Measurements from ENCODE around the gene TMEM213. TPM values are rescaled to one million over a fixed set of nuclear protein-coding genes. Genes with fewer than 3 reads are reported as not detected.

TMEM213 gene
- total RNA-seq, 1 experiment from 2014 or later, result not detected

GRCh38 chr7:138835087-138835486, 37.3 kb downstream of the TMEM213 start:
- DNase-seq (ENCODE audit: extremely low read depth, low read depth), result no peak

GRCh38 chr7:138837627-138838026, 39.8 kb downstream of the TMEM213 start:
- DNase-seq (ENCODE audit: extremely low read depth, low read depth), result no peak

DNA sequence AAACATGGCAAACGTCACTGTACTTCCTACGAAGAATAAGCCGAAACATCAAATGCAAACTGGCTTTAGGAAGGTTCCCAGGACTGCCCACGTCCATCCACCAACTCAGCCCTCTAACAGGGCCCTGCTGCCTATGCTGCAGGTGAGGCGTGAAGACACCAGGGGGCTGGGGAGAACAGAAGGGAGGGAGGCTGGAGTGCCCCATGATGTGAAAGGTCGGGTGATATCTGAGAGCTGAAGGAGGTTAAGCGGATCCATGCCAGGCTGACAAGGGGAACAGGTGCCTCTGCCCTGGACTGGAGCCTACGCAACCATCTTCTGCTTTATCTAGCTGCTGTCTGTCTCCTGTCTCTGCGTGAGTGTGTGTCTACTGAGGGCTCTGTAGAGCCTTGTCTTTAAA, 40.4 kb downstream of the TMEM213 start:
- no peak for DNase-seq (ENCODE audit: extremely low read depth, low read depth)

- DNase-seq (ENCODE audit: extremely low read depth, low read depth), result no peak
These were observed 44.3 kb downstream of the TMEM213 start for GRCh38 chr7:138842111-138842510.

DNA sequence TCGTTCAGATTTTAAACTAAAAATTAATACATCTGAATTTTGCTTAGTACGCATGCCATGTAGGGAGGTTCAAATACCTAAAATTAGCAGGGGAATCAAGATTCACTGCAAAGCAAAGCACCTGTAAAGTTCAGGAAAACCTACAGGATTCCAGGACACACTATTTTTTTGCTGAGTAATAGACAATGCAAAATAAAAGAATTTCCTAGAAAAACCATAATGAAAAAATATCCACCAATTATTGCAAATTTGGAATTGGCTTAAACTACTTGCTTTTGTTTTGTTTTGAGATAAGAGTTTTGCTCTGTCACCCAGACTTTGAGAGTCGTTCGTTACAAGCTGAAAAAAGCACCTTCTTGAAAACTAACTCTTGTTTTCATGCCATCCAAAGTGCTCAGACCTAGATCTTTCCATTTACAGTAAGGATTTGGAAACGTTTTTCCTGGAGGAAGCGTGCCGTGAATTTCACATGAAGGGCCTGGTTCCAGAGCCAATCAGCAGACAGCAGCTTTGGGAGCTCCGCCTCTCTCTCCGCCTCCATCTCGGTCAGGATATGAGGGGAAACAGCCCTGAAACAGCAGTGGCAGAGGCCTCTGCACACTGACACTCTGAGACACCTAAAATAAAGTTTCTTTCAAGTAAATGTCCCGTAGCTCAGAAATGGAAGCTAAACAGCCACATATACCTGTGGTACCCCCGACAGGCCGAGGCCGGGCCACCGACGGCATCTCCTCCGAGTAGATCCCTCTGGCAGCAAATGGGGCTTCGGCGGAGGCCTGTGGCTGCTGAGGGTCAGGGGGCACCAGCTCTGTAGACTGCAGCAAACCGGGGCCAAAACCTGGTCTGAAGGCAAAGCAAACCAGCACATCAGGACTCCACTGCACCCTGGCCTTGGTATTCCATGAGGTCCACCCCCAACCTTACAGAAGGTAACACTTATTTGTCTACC, 46.1 kb downstream of the TMEM213 start:
- no peak for DNase-seq (ENCODE audit: extremely low read depth, low read depth)

DNA sequence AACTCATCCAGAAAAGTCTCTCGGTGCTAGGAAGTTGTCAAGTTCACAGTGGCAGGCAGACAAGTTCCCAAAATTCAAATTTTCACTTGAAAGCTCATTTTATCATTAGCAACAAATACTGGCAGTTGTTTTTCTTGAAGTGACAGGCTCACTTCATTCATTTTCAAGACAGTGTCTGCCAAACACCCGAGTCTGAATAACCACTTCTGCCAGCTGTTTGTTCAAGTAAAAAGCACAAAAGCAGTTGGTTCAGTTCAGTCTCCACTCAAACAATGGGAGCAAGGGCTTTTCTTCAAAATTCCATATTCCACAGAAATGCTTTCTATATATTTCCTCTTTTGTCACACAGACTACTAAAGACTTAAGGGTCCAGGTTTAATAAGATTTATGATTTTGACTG, 47.9 kb downstream of the TMEM213 start:
- no peak for DNase-seq (ENCODE audit: extremely low read depth, low read depth)

- peak; percentile 19 for DNase-seq (ENCODE audit: extremely low read depth, low read depth)
These were observed 50.5 kb downstream of the TMEM213 start for GRCh38 chr7:138848056-138848980.

- no peak for DNase-seq (ENCODE audit: extremely low read depth, low read depth)
These were observed 51.9 kb downstream of the TMEM213 start for GRCh38 chr7:138849701-138850100.

DNA sequence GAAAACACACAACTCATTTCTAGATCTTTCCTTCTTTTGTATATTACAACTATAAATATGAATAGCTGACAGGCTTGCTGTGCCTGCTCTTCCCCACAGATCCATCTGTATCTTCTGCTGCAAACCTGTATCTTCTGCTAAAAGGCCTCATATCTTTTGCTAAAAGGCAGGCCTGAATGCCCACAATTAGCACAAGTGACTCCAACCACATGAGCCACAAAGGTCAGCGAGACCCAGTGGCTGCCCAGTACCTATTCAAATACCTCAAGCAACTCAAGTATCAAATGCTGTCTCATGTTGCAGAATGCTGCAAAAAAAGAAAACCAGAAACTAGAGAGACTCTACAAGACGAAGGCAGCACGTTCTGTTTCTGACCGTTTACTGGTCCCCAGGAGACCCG, 54.7 kb downstream of the TMEM213 start:
- DNase-seq (ENCODE audit: extremely low read depth, low read depth), result no peak

DNA sequence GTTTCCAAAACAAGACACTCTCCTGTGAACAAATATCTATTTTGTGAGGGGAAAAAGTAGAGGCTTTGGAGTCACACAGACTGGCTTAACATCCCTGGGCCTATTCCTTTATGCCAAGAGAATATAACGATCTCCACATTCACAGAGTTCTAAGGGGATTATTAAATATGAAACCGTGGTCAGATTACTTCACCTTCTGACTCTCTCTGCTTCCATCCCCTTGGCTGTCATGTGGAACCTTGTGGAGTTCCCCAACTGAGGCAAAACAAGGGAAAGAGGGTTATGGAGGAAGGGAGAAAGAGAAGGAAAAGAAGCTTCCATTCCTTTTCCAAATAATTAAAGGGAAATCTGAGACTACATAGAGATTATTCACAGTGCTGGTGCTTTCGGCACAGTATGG, 55.7 kb downstream of the TMEM213 start:
- no peak for DNase-seq (ENCODE audit: extremely low read depth, low read depth)

- DNase-seq (ENCODE audit: extremely low read depth, low read depth), result no peak
These were observed 56.4 kb downstream of the TMEM213 start for GRCh38 chr7:138854115-138854645.

GRCh38 chr7:138857728-138858127, 59.9 kb downstream of the TMEM213 start:
- no peak for DNase-seq (ENCODE audit: extremely low read depth, low read depth)

GRCh38 chr7:138861051-138861450, 63.3 kb downstream of the TMEM213 start:
- DNase-seq (ENCODE audit: extremely low read depth, low read depth), result no peak

DNA sequence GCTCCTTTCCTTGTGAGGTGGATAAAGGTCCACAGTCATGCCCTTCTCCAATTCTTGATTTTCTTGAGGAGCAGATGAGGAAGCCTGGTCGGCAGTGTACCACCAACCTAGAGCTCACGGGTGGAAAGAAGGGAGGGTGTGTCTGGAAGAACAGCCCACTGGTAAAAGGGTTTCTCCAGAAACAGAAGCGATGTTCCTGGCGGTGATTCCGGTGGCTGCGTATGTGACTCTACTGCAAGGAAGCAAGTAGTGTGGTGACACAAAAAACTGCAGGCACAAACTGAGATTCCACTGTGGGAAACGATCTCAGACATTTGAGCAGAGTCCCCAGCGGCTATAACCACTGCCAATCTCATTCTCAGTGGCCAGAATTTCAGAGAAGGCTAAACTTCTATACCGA, 66.1 kb downstream of the TMEM213 start:
- no peak for DNase-seq (ENCODE audit: extremely low read depth, low read depth)

GRCh38 chr7:138864667-138865066, 66.9 kb downstream of the TMEM213 start:
- DNase-seq (ENCODE audit: extremely low read depth, low read depth), result peak; percentile 63

- DNase-seq (ENCODE audit: extremely low read depth, low read depth), result no peak
These were observed 68.0 kb downstream of the TMEM213 start for GRCh38 chr7:138865843-138866242.

GRCh38 chr7:138866353-138866752, 68.6 kb downstream of the TMEM213 start:
- no peak for DNase-seq (ENCODE audit: extremely low read depth, low read depth)

DNA sequence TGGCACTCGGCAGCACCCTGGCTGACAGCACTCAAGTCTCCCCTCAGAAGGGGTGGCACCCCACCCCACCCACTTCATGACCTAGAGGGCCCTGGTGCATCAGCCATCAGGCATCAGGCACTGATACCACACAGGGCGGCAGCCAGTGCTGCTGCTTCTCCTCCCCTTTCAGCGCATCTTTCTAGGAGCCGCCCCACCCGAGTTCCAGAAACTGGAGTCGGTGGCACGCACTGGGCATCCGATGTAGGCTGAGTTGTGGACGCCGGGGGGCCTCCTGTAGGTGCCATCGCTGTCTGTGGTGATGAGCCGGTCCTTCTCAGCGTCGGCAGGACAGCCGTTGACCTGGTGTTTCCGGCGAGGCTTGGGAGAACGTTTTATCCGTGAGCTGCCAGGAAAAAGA, 70.0 kb downstream of the TMEM213 start:
- DNase-seq (ENCODE audit: extremely low read depth, low read depth), result no peak

DNA sequence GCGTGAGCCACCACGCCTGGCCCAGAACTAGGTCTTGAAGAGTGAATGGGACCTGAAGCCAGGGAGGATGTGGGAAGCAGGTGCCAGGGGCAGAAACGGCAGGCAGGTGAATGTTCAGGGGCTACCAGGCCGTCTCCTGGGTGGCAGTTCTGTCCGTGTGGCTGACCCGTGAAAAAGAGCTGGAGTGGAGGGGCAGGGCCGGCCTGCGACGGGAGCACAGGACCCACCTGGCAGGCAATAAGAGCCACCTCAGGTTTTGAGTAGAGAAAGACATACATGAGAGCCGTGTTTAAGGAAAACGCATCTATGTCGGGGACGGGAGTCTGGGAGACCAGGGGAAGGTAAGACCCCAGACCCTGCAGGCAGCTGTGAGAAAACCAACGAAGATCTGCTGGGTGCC, 70.9 kb downstream of the TMEM213 start:
- no peak for DNase-seq (ENCODE audit: extremely low read depth, low read depth)

DNA sequence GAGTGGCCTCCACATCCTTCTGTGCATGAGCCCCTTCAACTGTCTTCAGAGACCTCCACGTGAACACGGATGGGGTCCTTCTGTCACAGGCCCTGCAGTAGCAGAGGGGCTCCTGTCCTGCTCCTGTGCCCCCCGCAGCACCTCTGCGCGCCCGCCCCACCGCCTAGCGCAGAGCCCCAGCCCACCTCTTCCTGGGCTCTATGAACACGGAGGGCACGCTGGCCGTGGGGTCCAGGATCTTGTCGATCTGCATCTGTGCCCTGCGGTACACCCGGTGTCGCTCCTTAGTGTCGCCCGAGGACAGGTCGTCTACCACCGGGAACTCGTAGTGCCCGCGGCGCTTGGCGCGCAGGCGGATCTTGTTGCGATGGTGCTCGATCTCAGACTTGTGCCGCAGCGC, 71.6 kb downstream of the TMEM213 start:
- DNase-seq (ENCODE audit: extremely low read depth, low read depth), result no peak

All from NCI-H460 (cell line).